H9 (cell line): ENCODE results near the gene ANKMY1. TPM values are rescaled to one million over a fixed set of nuclear protein-coding genes. Genes with fewer than 3 reads are reported as not detected.

ENCODE experiments used
- DNase-seq: peaks from one replicate; pipeline ENCODE4 v3.0.0-alpha.2; 2017
- H2AFZ ChIP-seq: one replicate; pipeline ENCODE4 v1.6.1; 2013; ENCODE audit warnings: mild to moderate bottlenecking, low read length, control low read depth, moderate library complexity
- H2AK5ac ChIP-seq: 2 replicates; pipeline ENCODE4 v1.6.1; 2013; ENCODE audit warnings: low read length, control low read depth, mixed read lengths; ENCODE audit not compliant: insufficient read length
- H2BK120ac ChIP-seq: one replicate; pipeline ENCODE4 v1.6.1; 2013; ENCODE audit warnings: low read depth, mild to moderate bottlenecking, low read length, control low read depth, inconsistent platforms; ENCODE audit not compliant: poor library complexity, severe bottlenecking
- H2BK12ac ChIP-seq: 2 replicates; pipeline ENCODE4 v1.6.1; 2013; ENCODE audit warnings: low read length, control low read depth, mixed read lengths, low read depth; ENCODE audit not compliant: insufficient read length
- H2BK15ac ChIP-seq: 2 replicates; pipeline ENCODE4 v1.6.1; 2013; ENCODE audit warnings: low read depth, low read length, control low read depth
- H2BK20ac ChIP-seq: one replicate; pipeline ENCODE4 v1.6.1; 2013; ENCODE audit warnings: low read depth, mild to moderate bottlenecking, low read length, control low read depth, inconsistent platforms; ENCODE audit not compliant: poor library complexity, severe bottlenecking
- H2BK5ac ChIP-seq: 2 replicates; pipeline ENCODE4 v1.6.1; 2013; ENCODE audit warnings: low read length, control low read depth, mixed read lengths; ENCODE audit not compliant: insufficient read length
- H3K14ac ChIP-seq: 2 replicates; pipeline ENCODE4 v1.6.1; 2013; ENCODE audit warnings: low read length, control low read depth; ENCODE audit not compliant: insufficient read depth
- H3K18ac ChIP-seq: 2 replicates; pipeline ENCODE4 v1.6.1; 2013; ENCODE audit warnings: low read depth, mild to moderate bottlenecking, mixed read lengths, low read length, control low read depth; ENCODE audit not compliant: insufficient read length
- H3K23ac ChIP-seq: 2 replicates; pipeline ENCODE4 v1.6.1; 2013; ENCODE audit warnings: low read length, control low read depth, mixed read lengths, low read depth; ENCODE audit not compliant: insufficient read length
- H3K23me2 ChIP-seq: 2 replicates; pipeline ENCODE4 v1.6.1; 2013; ENCODE audit warnings: low read depth, mild to moderate bottlenecking, mixed read lengths, low read length, control low read depth; ENCODE audit not compliant: insufficient read length, poor library complexity, severe bottlenecking
- H3K27ac ChIP-seq: 2 replicates; pipeline ENCODE4 v1.5.1; 2013; ENCODE audit warnings: low read length, control low read depth, mixed read lengths, low read depth; ENCODE audit not compliant: insufficient read length
- H3K27me3 ChIP-seq: 2 replicates; pipeline ENCODE4 v1.6.1; 2013; ENCODE audit warnings: low read length, control low read depth, inconsistent platforms; ENCODE audit not compliant: insufficient read depth
- H3K4ac ChIP-seq: 2 replicates; pipeline ENCODE4 v1.6.1; 2013; ENCODE audit warnings: low read depth, mild to moderate bottlenecking, control low read depth, inconsistent platforms, low read length, moderate library complexity
- H3K4me1 ChIP-seq: 2 replicates; pipeline ENCODE4 v1.6.1; 2013; ENCODE audit warnings: low read length, control low read depth, inconsistent platforms; ENCODE audit not compliant: insufficient read depth
- H3K4me2 ChIP-seq: 2 replicates; pipeline ENCODE4 v1.6.1; 2013; ENCODE audit warnings: low read length, control low read depth, mixed read lengths; ENCODE audit not compliant: insufficient read length, insufficient read depth
- H3K56ac ChIP-seq: 2 replicates; pipeline ENCODE4 v1.6.1; 2013; ENCODE audit warnings: low read depth, mild to moderate bottlenecking, mixed read lengths, low read length, control low read depth; ENCODE audit not compliant: insufficient read length
- H3K79me1 ChIP-seq: 2 replicates; pipeline ENCODE4 v1.6.1; 2013; ENCODE audit warnings: low read depth, mild to moderate bottlenecking, moderate library complexity, low read length, control low read depth, inconsistent platforms; ENCODE audit not compliant: insufficient read depth, poor library complexity, severe bottlenecking
- H3K79me2 ChIP-seq: 2 replicates; pipeline ENCODE4 v1.6.1; 2013; ENCODE audit warnings: low read length, control low read depth, inconsistent platforms; ENCODE audit not compliant: insufficient read depth
- H3K9ac ChIP-seq: 2 replicates; pipeline ENCODE4 v1.6.1; 2013; ENCODE audit warnings: low read length, control low read depth, mixed read lengths; ENCODE audit not compliant: insufficient read length; ENCODE audit errors: extremely low read depth
- H3K9me3 ChIP-seq: one replicate; pipeline ENCODE4 v1.6.1; 2013; ENCODE audit warnings: low read depth, low read length, inconsistent platforms; ENCODE audit not compliant: control insufficient read depth
- H3T11ph ChIP-seq: one replicate; pipeline ENCODE4 v1.6.1; 2013; ENCODE audit warnings: mild to moderate bottlenecking, low read length, control low read depth, inconsistent platforms
- H4K20me1 ChIP-seq: one replicate; pipeline ENCODE4 v1.6.1; 2013; ENCODE audit not compliant: control insufficient read depth, insufficient read length, insufficient read depth
- H4K5ac ChIP-seq: 2 replicates; pipeline ENCODE4 v1.6.1; 2013; ENCODE audit warnings: low read depth, mild to moderate bottlenecking, mixed read lengths, low read length, control low read depth; ENCODE audit not compliant: insufficient read length
- H4K8ac ChIP-seq: replicated peaks from 2 replicates; pipeline ENCODE4 v1.6.1; 2013; ENCODE audit warnings: low read length, control low read depth, mixed read lengths, low read depth; ENCODE audit not compliant: insufficient read length
- H4K91ac ChIP-seq: 2 replicates; pipeline ENCODE4 v1.6.1; 2013; ENCODE audit warnings: low read depth, mild to moderate bottlenecking, moderate library complexity, mixed read lengths, low read length, control low read depth; ENCODE audit not compliant: insufficient read length
- H3K27ac Mint-ChIP-seq, 3 experiments: 2 replicates in 2 of 3; 3 replicates in 1 of 3; pipeline ENCODE4 v1.8.0; 2020 to 2021; ENCODE audit warnings: mixed read lengths in 3 of 3, mild to moderate bottlenecking in 1 of 3, moderate library complexity in 1 of 3
- H3K27me3 Mint-ChIP-seq: 2 replicates; pipeline ENCODE4 v1.8.0; 2021; ENCODE audit warnings: low read depth, mild to moderate bottlenecking, moderate library complexity, mixed read lengths
- H3K36me3 Mint-ChIP-seq, 3 experiments: 2 replicates in 2 of 3; 3 replicates in 1 of 3; pipeline ENCODE4 v1.8.0; 2020 to 2021; ENCODE audit warnings: low read depth in 3 of 3, mixed read lengths in 3 of 3; ENCODE audit not compliant: insufficient read depth in 1 of 3
- H3K4me1 Mint-ChIP-seq, 2 experiments: 2 replicates each; pipeline ENCODE4 v1.8.0; 2020; ENCODE audit warnings: mixed read lengths in 2 of 2
- H3K4me3 Mint-ChIP-seq, 2 experiments: 2 replicates in 1 of 2; 3 replicates in 1 of 2; pipeline ENCODE4 v1.8.0; 2020 to 2021; ENCODE audit warnings: mild to moderate bottlenecking in 2 of 2, mixed read lengths in 2 of 2, moderate library complexity in 1 of 2
- H3K9me3 Mint-ChIP-seq, 2 experiments: 2 replicates in 1 of 2; 3 replicates in 1 of 2; pipeline ENCODE4 v1.8.0; 2020; ENCODE audit warnings: mild to moderate bottlenecking in 2 of 2, mixed read lengths in 2 of 2, moderate library complexity in 1 of 2
- WGBS: extraction: QIAGEN DNeasy Blood & Tissue Kit; methylation state at CpG from one replicate; pipeline ENCODE4 v1.1.7; 2013; ENCODE audit warnings: missing lambda C conversion rate, low lambda C conversion rate, mixed read lengths; ENCODE audit not compliant: insufficient read length; ENCODE audit errors: extremely low coverage; 5-methylcytosine and 5-hydroxymethylcytosine counted together
- total RNA-seq: library from RNA; stranded (reverse); gene quantifications from 2 replicates; pipeline ENCODE4 v1.2.1, GENCODE V29; 2021
- TF ChIP-seq, protein P1 (sequence below): fragments of 200-600 bp; sonication (generic); conservative IDR thresholded peaks from 3 replicates; pipeline ENCODE4 v1.8.0; 2021; ENCODE audit warnings: antibody characterized with exemption, mild to moderate bottlenecking

Gene ANKMY1
- total RNA-seq, 1 experiment from 2014 or later, result 13.7 TPM

DNA sequence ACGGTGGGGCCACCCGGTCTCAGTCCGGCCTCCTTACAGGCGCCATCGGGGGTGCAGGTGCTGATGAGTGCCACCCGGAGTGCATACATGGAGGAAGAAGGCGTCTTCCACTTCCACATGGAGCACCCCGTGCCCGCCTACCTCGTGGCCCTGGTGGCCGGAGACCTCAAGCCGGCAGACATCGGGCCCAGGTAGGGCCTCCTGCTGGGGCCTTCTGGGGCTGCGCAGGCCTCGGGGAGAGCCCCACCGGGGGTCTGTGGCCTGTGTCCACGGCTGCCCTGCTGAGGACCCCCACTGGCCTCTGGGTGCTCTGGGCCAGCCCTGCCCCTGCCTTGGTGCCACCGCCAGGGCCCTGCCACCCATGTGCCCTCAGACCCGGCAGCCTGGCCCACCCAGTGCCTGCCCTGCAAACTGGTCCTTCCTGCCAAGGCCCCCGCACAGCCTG is 15.3 kb upstream of the ANKMY1 start:
- H3K9me3 Mint-ChIP-seq, result no peaks in the 10 kb centered on the region
- no peaks in the 10 kb centered on the region for H4K20me1 ChIP-seq
- H2BK5ac ChIP-seq, result no peak overlapping the region
- no peaks in the 10 kb centered on the region; the same call in 1 of the 2 replicates for H3K79me2 ChIP-seq
- no peak overlapping the region for H3T11ph ChIP-seq
- H3K56ac ChIP-seq, result no peak overlapping the region
- H2BK15ac ChIP-seq, result no peak overlapping the region
- H3K23me2 ChIP-seq, result peaks cover 6% of the 10 kb centered on the region
- no peak overlapping the region for H3K18ac ChIP-seq
- no peak overlapping the region for H2BK12ac ChIP-seq
- no CpG with 5 or more reads among the region's 20 CpGs for WGBS
- peaks cover 8% of the 10 kb centered on the region for H3K27me3 ChIP-seq
- no peaks in the 10 kb centered on the region for H3K79me1 ChIP-seq
- no peak overlapping the region for H4K91ac ChIP-seq
- H2BK20ac ChIP-seq, result no peak overlapping the region
- TF ChIP-seq, protein P1, sequence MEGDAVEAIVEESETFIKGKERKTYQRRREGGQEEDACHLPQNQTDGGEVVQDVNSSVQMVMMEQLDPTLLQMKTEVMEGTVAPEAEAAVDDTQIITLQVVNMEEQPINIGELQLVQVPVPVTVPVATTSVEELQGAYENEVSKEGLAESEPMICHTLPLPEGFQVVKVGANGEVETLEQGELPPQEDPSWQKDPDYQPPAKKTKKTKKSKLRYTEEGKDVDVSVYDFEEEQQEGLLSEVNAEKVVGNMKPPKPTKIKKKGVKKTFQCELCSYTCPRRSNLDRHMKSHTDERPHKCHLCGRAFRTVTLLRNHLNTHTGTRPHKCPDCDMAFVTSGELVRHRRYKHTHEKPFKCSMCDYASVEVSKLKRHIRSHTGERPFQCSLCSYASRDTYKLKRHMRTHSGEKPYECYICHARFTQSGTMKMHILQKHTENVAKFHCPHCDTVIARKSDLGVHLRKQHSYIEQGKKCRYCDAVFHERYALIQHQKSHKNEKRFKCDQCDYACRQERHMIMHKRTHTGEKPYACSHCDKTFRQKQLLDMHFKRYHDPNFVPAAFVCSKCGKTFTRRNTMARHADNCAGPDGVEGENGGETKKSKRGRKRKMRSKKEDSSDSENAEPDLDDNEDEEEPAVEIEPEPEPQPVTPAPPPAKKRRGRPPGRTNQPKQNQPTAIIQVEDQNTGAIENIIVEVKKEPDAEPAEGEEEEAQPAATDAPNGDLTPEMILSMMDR, result no peak
- no peak overlapping the region for H3K4me3 Mint-ChIP-seq
- no peak overlapping the region for H4K8ac ChIP-seq
- no peak overlapping the region for H2AK5ac ChIP-seq
- no peaks in the 10 kb centered on the region for H3K9me3 ChIP-seq
- H4K5ac ChIP-seq, result no peak overlapping the region
- no peaks in the 10 kb centered on the region for H3K36me3 Mint-ChIP-seq
- H3K9ac ChIP-seq, result no peak overlapping the region
- H3K4me2 ChIP-seq, result no peak overlapping the region
- H3K4me1 Mint-ChIP-seq, result peaks cover 0 to 3% of the 10 kb centered on the region in 2 experiments; a peak in 2 of 4 replicates
- H3K27me3 Mint-ChIP-seq, result peaks cover 9% of the 10 kb centered on the region
- H3K4me1 ChIP-seq, result peaks cover 2% of the 10 kb centered on the region; the same call in 1 of the 2 replicates
- H3K23ac ChIP-seq, result no peak overlapping the region
- peak overlapping the region in 1 of 3 experiments; percentile 87; a peak in 1 of 7 replicates for H3K27ac Mint-ChIP-seq
- H3K27ac ChIP-seq, result no peak overlapping the region
- H3K4ac ChIP-seq, result no peak overlapping the region
- no peak overlapping the region for H3K14ac ChIP-seq
- H2BK120ac ChIP-seq, result no peak overlapping the region
- no peak overlapping the region for H2AFZ ChIP-seq
- DNase-seq, result no peak
